Measurements from ENCODE around the gene ZNF281. TPM values are rescaled to one million over a fixed set of nuclear protein-coding genes. Genes with fewer than 3 reads are reported as not detected.

The ZNF281 gene
- total RNA-seq, 4 donors from 2014 or later = 12.1 to 13.4 (median 13.2) TPM

DNA sequence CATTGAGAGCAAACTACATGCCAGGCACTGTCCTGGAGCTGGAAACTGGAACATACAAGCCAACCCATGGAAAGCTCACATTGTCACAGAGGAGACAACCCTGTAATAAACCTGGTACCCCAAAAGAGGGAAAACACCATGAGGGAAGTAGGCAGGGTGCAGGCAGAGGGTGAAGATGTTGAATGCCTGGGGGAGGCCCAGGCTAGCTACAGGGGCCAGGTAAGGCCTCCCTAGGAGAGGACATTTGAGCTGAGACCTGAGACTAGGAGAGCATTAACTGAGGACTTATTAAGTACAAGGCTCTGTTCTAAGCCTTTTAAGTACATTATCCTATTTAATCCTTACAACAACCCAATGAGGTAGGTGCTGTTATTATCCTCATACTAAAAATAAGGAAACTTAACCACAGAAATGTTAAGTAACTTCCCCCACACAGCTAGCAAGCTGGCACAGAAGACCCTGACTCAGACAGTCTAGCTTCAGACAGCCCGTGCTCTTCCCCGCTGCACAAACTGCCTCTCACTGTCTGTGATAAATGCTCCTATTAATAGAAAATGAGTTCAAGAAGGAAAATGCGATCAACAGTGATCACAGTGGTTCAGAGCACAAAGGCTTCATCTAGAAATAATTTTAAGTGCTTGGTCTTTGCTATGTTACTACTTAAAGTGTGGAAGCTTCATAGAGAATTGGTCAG, 41.8 kb downstream of the ZNF281 start:
- Histone ChIP-seq H3K27me3 (no peaks in the 10 kb centered on the region), H3K36me3 (no peaks in the 10 kb centered on the region), H3K9me3 (no peaks in the 10 kb centered on the region), H3K27ac (no peak overlapping the region), H3K4me1 (peaks cover 0 to 8% (median 0%) of the 10 kb centered on the region in 3 donors), H3K4me3 (no peak overlapping the region)
- no peak for TF ChIP-seq POLR2AphosphoS5 (IDR thresholded peaks at IDR 0.05)
- no peak for TF ChIP-seq POLR2A (IDR thresholded peaks at IDR 0.05)
- TF ChIP-seq, protein P1, sequence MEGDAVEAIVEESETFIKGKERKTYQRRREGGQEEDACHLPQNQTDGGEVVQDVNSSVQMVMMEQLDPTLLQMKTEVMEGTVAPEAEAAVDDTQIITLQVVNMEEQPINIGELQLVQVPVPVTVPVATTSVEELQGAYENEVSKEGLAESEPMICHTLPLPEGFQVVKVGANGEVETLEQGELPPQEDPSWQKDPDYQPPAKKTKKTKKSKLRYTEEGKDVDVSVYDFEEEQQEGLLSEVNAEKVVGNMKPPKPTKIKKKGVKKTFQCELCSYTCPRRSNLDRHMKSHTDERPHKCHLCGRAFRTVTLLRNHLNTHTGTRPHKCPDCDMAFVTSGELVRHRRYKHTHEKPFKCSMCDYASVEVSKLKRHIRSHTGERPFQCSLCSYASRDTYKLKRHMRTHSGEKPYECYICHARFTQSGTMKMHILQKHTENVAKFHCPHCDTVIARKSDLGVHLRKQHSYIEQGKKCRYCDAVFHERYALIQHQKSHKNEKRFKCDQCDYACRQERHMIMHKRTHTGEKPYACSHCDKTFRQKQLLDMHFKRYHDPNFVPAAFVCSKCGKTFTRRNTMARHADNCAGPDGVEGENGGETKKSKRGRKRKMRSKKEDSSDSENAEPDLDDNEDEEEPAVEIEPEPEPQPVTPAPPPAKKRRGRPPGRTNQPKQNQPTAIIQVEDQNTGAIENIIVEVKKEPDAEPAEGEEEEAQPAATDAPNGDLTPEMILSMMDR (IDR thresholded peaks at IDR 0.05) = no peak
- TF ChIP-seq EP300 (IDR thresholded peaks at IDR 0.05) = no peak
- WGBS, 2 donors (ENCODE audit: low coverage in 1 of 2) = 41 to 57% methylated on average over 3 of the region's 3 CpGs
- no peak for ATAC-seq

DNA sequence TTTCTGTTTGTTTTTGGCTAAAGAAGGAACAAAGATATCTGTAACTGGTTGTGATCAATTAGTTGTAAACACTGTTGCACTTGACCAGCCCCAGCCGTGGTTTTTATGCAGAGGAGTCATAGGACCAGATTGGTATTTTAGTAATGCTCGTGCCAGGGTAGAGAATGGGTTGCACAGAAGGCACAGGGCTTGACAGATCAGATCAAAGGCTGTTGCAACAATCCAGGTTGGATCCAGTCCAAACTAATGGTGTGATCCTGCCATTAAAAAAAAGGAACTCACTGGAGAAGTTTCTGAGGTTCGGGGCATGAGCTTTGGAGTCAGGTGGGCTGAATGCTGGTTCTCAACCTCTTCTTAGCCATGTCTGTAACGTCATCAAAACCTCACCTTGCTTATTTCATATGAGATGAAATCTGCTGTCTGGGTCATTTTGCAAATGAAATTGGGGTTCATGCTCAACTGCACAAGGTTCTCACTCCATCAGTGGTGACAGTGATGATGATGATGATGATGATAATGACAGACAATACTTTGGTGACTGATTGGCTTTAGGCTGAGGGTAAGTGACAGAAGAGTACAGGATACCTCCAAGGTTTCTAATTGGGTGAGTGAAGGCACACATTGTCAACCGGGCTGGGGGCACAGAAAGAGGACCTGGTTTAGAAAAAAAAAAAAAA, 43.1 kb downstream of the ZNF281 start:
- WGBS, 2 donors (ENCODE audit: low coverage in 1 of 2) = 62 to 76% methylated on average over 3 to 5 of the region's 5 CpGs
- TF ChIP-seq, protein P1 (IDR thresholded peaks at IDR 0.05) = no peak
- TF ChIP-seq POLR2A (IDR thresholded peaks at IDR 0.05) (no peak), EP300 (IDR thresholded peaks at IDR 0.05) (no peak), POLR2AphosphoS5 (IDR thresholded peaks at IDR 0.05) (no peak)

DNA sequence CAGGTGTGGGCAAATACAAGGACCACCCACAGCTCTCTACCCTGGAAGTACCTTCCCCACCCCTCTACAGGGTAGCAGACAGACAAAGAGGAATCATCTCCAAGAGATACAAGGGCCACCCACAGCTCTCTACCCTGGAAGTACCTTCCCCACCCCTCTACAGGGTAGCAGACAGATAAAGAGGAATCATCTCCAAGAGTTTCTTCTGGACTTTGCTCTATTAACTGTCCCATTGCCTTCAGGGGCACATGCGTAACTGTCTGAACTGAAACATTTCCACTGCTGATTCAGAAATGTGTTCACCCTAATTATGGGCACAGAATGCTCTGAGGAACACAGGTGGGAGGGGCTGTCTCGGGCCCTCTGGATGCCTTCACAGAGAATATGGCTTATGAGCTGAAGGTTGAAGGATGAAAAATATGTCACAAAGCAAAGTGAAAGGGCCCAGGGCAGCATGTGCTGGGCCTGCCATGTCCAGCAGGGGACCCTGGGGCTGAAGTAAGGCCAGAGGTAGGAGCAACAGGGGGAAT, 43.9 kb downstream of the ZNF281 start:
- H3K36me3 ChIP-seq = no peaks in the 10 kb centered on the region
- ATAC-seq = no peak
- TF ChIP-seq POLR2AphosphoS5 (IDR thresholded peaks at IDR 0.05) (no peak), POLR2A (IDR thresholded peaks at IDR 0.05) (no peak), EP300 (IDR thresholded peaks at IDR 0.05) (no peak)
- TF ChIP-seq, protein P1 (IDR thresholded peaks at IDR 0.05) = no peak
- H3K27me3 ChIP-seq = no peaks in the 10 kb centered on the region
- H3K27ac ChIP-seq = no peak overlapping the region
- peaks cover 0 to 8% (median 0%) of the 10 kb centered on the region in 3 donors for H3K4me1 ChIP-seq
- H3K9me3 ChIP-seq = no peaks in the 10 kb centered on the region
- no peak overlapping the region for H3K4me3 ChIP-seq
- WGBS, 2 donors (ENCODE audit: low coverage in 1 of 2) = 44% methylated on average over 1 of the region's 2 CpGs; no CpG with 5 or more reads in 1 of the 2 donors

More for the DNA sequence above, 43.1 kb downstream of the ZNF281 start:
- Histone ChIP-seq H3K27me3 (no peaks in the 10 kb centered on the region), H3K9me3 (no peaks in the 10 kb centered on the region), H3K27ac (no peak overlapping the region), H3K36me3 (no peaks in the 10 kb centered on the region), H3K4me1 (peaks cover 0 to 8% (median 0%) of the 10 kb centered on the region in 3 donors), H3K4me3 (no peak overlapping the region)
- no peak for ATAC-seq

DNA sequence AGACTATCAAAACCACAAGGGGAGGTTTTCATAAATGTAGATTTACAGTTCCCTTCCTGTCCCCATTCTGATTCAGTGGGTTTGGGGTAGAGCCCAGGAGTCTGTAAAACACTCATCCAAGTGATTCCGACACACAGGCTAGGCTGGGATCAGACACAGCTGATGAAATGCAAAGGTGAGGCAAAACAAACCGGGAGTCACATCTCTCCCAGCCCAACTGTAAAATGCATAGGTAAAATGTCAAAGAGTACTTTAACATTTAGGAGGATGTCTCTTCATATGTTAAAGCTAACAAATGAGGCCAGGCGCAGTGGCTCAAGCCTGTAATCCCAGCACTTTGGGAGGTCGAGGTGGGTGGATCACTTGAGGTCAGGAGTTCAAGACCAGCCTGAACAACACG, 45.0 kb downstream of the ZNF281 start:
- TF ChIP-seq POLR2AphosphoS5 (IDR thresholded peaks at IDR 0.05) (no peak), EP300 (IDR thresholded peaks at IDR 0.05) (no peak), POLR2A (IDR thresholded peaks at IDR 0.05) (no peak)
- TF ChIP-seq, protein P1 (IDR thresholded peaks at IDR 0.05) = no peak
- Histone ChIP-seq H3K27me3 (no peaks in the 10 kb centered on the region), H3K9me3 (no peaks in the 10 kb centered on the region), H3K36me3 (no peaks in the 10 kb centered on the region), H3K4me1 (peaks cover 0 to 8% (median 0%) of the 10 kb centered on the region in 3 donors), H3K27ac (no peak overlapping the region), H3K4me3 (no peak overlapping the region)
- no peak for ATAC-seq
- WGBS, 2 donors (ENCODE audit: low coverage in 1 of 2) = 57 to 87% methylated on average over 2 to 4 of the region's 5 CpGs

All from gastroesophageal sphincter (tissue), 4 donors.